Stimulated activated CD4-positive, alpha-beta T cell treated with anti-CD3 and anti-CD28 coated beads, Interleukin-15, amount 100 ng/mL, for 24 hours (primary cell): ENCODE results near the gene IL17RA.

Experiments used
- DNase-seq: peaks from one replicate; pipeline ENCODE4 v3.0.0-alpha.2; 2020

The IL17RA gene

GRCh38 chr22:17107547-17107810, 22.7 kb downstream of the IL17RA start:
- DNase-seq, result no peak

- DNase-seq, result no peak
These were observed 23.7 kb downstream of the IL17RA start for GRCh38 chr22:17108256-17109112.

GRCh38 chr22:17109113-17109865, 24.5 kb downstream of the IL17RA start:
- no peak for DNase-seq

- DNase-seq, result no peak
These were observed 25.2 kb downstream of the IL17RA start for GRCh38 chr22:17109976-17110375.

GRCh38 chr22:17110791-17111550, 26.2 kb downstream of the IL17RA start:
- DNase-seq, result no peak

GRCh38 chr22:17112491-17113042, 27.8 kb downstream of the IL17RA start:
- no peak for DNase-seq

- DNase-seq, result no peak
These were observed 28.8 kb downstream of the IL17RA start for GRCh38 chr22:17113600-17113999.

GRCh38 chr22:17114173-17114897, 29.5 kb downstream of the IL17RA start:
- no peak for DNase-seq

GRCh38 chr22:17114898-17115235, 30.1 kb downstream of the IL17RA start:
- DNase-seq, result no peak

- DNase-seq, result no peak
These were observed 30.4 kb downstream of the IL17RA start for GRCh38 chr22:17115236-17115635.

GRCh38 chr22:17115945-17116565, 31.3 kb downstream of the IL17RA start:
- no peak for DNase-seq

- DNase-seq, result no peak
These were observed 32.0 kb downstream of the IL17RA start for GRCh38 chr22:17116572-17117330.

GRCh38 chr22:17117400-17117799, 32.6 kb downstream of the IL17RA start:
- no peak for DNase-seq

GRCh38 chr22:17117890-17118289, 33.1 kb downstream of the IL17RA start:
- peak; percentile 29 for DNase-seq

GRCh38 chr22:17118342-17118741, 33.5 kb downstream of the IL17RA start:
- DNase-seq, result no peak

GRCh38 chr22:17119481-17120202, 34.8 kb downstream of the IL17RA start:
- DNase-seq, result peak; percentile 44

- DNase-seq, result peak; percentile 68
These were observed 35.5 kb downstream of the IL17RA start for GRCh38 chr22:17120281-17120680.

GRCh38 chr22:17120711-17121232, 36.0 kb downstream of the IL17RA start:
- DNase-seq, result peak; percentile 44

- DNase-seq, result peak; percentile 58
These were observed 36.7 kb downstream of the IL17RA start, which contains the start of gene TMEM121B for GRCh38 chr22:17121233-17122195. TMEM121B (minus strand) TSS chr22:17121360; CDS start chr22:17121127, 233 bp downstream.
